ENCODE measurements around the gene CYP4X1. TPM values are rescaled to one million over a fixed set of nuclear protein-coding genes. Genes with fewer than 3 reads are reported as not detected.
"Not testable (repeated sequence)": the region's sequence is repeated elsewhere in the genome, so short reads cannot be mapped to it uniquely, and the experiment has no call there.

Gene CYP4X1
- polyA plus RNA-seq (2012; ENCODE audit: low read depth, missing spikeins) = not detected

GRCh38 chr1:47023268-47024140 lies at the start of gene CYP4X1:
Gene CYP4X1, plus strand, starts transcription at chr1:47023669. Its CDS starts 149 bp downstream, at chr1:47023818.
- TF ChIP-seq POLR2A (IDR thresholded peaks at IDR 0.05; ENCODE audit: low read depth, low read length) = no peak
- no peak for TF ChIP-seq PAX5 (IDR thresholded peaks at IDR 0.05; ENCODE audit: insufficient read depth, low read length, severe bottlenecking)
- FAIRE-seq (no peak), DNase-seq (ENCODE audit: insufficient read length, low spot score) (no peak)

GRCh38 chr1:46983166-46983829 lies 40.2 kb upstream of the CYP4X1 start:
- no peak for DNase-seq (ENCODE audit: insufficient read length, low spot score)
- TF ChIP-seq POU2F2 (IDR thresholded peaks at IDR 0.05; ENCODE audit: low read depth, low read length) = no peak
- no peak for TF ChIP-seq SPI1 (IDR thresholded peaks at IDR 0.05; ENCODE audit: low read depth, low read length)
- TF ChIP-seq POLR2AphosphoS5 (IDR thresholded peaks at IDR 0.05; ENCODE audit: low read depth, low read length) = no peak
- no peak for TF ChIP-seq TAF1 (IDR thresholded peaks at IDR 0.05; ENCODE audit: low read depth, low read length)
- TF ChIP-seq POLR2A (IDR thresholded peaks at IDR 0.05; ENCODE audit: low read depth, low read length) = no peak
- TF ChIP-seq PAX5 (IDR thresholded peaks at IDR 0.05; ENCODE audit: insufficient read depth, low read length, severe bottlenecking) = no peak
- no peak for FAIRE-seq

- FAIRE-seq (no peak), DNase-seq (ENCODE audit: insufficient read length, low spot score) (no peak)
- no peak for TF ChIP-seq POLR2AphosphoS5 (IDR thresholded peaks at IDR 0.05; ENCODE audit: low read depth, low read length)
- TF ChIP-seq SPI1 (IDR thresholded peaks at IDR 0.05; ENCODE audit: low read depth, low read length) = no peak
- no peak for TF ChIP-seq TAF1 (IDR thresholded peaks at IDR 0.05; ENCODE audit: low read depth, low read length)
- TF ChIP-seq POLR2A (IDR thresholded peaks at IDR 0.05; ENCODE audit: low read depth, low read length) = no peak
- no peak for TF ChIP-seq POU2F2 (IDR thresholded peaks at IDR 0.05; ENCODE audit: low read depth, low read length)
- no peak for TF ChIP-seq PAX5 (IDR thresholded peaks at IDR 0.05; ENCODE audit: insufficient read depth, low read length, severe bottlenecking)
These were observed 39.5 kb upstream of the CYP4X1 start for GRCh38 chr1:46983830-46984586.

- FAIRE-seq; DNase-seq (ENCODE audit: insufficient read length, low spot score): not testable (repeated sequence)
These were observed 32.9 kb upstream of the CYP4X1 start for GRCh38 chr1:46990541-46990940.

- FAIRE-seq = no peak
- TF ChIP-seq POU2F2 (IDR thresholded peaks at IDR 0.05; ENCODE audit: low read depth, low read length) (no peak), SPI1 (IDR thresholded peaks at IDR 0.05; ENCODE audit: low read depth, low read length) (no peak), PAX5 (IDR thresholded peaks at IDR 0.05; ENCODE audit: insufficient read depth, low read length, severe bottlenecking) (no peak)
- DNase-seq (ENCODE audit: insufficient read length, low spot score) = no peak
These were observed 32.2 kb upstream of the CYP4X1 start for GRCh38 chr1:46991083-46991923.

GRCh38 chr1:46996659-46997281 lies 26.7 kb upstream of the CYP4X1 start:
- no peak for TF ChIP-seq POU2F2 (IDR thresholded peaks at IDR 0.05; ENCODE audit: low read depth, low read length)
- no peak for TF ChIP-seq TAF1 (IDR thresholded peaks at IDR 0.05; ENCODE audit: low read depth, low read length)
- TF ChIP-seq PAX5 (IDR thresholded peaks at IDR 0.05; ENCODE audit: insufficient read depth, low read length, severe bottlenecking) = no peak
- TF ChIP-seq SPI1 (IDR thresholded peaks at IDR 0.05; ENCODE audit: low read depth, low read length) = no peak
- TF ChIP-seq POLR2AphosphoS5 (IDR thresholded peaks at IDR 0.05; ENCODE audit: low read depth, low read length) = no peak
- TF ChIP-seq POLR2A (IDR thresholded peaks at IDR 0.05; ENCODE audit: low read depth, low read length) = no peak
- DNase-seq (ENCODE audit: insufficient read length, low spot score) (no peak), FAIRE-seq (no peak)

- FAIRE-seq (no peak), DNase-seq (ENCODE audit: insufficient read length, low spot score) (no peak)
- no peak for TF ChIP-seq POU2F2 (IDR thresholded peaks at IDR 0.05; ENCODE audit: low read depth, low read length)
- no peak for TF ChIP-seq TAF1 (IDR thresholded peaks at IDR 0.05; ENCODE audit: low read depth, low read length)
- no peak for TF ChIP-seq POLR2A (IDR thresholded peaks at IDR 0.05; ENCODE audit: low read depth, low read length)
- TF ChIP-seq POLR2AphosphoS5 (IDR thresholded peaks at IDR 0.05; ENCODE audit: low read depth, low read length) = no peak
- TF ChIP-seq PAX5 (IDR thresholded peaks at IDR 0.05; ENCODE audit: insufficient read depth, low read length, severe bottlenecking) = no peak
- no peak for TF ChIP-seq SPI1 (IDR thresholded peaks at IDR 0.05; ENCODE audit: low read depth, low read length)
These were observed 21.3 kb upstream of the CYP4X1 start for GRCh38 chr1:47002211-47002610.

- TF ChIP-seq PAX5 (IDR thresholded peaks at IDR 0.05; ENCODE audit: insufficient read depth, low read length, severe bottlenecking) = no peak
- no peak for TF ChIP-seq POU2F2 (IDR thresholded peaks at IDR 0.05; ENCODE audit: low read depth, low read length)
- no peak for DNase-seq (ENCODE audit: insufficient read length, low spot score)
- no peak for FAIRE-seq
These were observed 19.5 kb upstream of the CYP4X1 start for GRCh38 chr1:47003896-47004403.

GRCh38 chr1:47006437-47006836 lies 17.0 kb upstream of the CYP4X1 start:
- not testable (repeated sequence) for DNase-seq (ENCODE audit: insufficient read length, low spot score); FAIRE-seq

All from GM12891 (cell line).